Measurements from ENCODE around the gene DAPK1.

DNA sequence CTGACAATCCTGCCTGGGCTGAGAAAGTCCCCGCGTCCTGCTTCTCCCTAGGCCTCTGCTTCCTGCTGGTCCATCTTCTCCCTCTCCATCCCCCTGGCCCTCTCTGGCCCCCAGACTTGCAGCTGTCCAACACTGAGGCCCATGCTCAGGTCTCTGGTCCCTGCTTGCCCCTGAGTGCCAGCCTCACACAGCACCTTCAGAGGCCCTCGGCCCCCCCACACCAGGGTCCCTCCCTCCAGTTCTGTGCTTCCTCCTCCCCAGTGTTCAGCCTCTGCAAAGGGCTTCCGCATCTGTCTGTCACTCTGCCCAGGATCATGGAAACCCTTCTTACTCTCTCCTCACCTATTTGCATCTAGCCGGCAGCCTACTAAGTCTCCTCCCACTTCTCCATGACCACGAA is 165.9 kb downstream of the DAPK1 start:
- TF ChIP-seq, protein P1, sequence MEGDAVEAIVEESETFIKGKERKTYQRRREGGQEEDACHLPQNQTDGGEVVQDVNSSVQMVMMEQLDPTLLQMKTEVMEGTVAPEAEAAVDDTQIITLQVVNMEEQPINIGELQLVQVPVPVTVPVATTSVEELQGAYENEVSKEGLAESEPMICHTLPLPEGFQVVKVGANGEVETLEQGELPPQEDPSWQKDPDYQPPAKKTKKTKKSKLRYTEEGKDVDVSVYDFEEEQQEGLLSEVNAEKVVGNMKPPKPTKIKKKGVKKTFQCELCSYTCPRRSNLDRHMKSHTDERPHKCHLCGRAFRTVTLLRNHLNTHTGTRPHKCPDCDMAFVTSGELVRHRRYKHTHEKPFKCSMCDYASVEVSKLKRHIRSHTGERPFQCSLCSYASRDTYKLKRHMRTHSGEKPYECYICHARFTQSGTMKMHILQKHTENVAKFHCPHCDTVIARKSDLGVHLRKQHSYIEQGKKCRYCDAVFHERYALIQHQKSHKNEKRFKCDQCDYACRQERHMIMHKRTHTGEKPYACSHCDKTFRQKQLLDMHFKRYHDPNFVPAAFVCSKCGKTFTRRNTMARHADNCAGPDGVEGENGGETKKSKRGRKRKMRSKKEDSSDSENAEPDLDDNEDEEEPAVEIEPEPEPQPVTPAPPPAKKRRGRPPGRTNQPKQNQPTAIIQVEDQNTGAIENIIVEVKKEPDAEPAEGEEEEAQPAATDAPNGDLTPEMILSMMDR (IDR thresholded peaks at IDR 0.05; ENCODE audit: low read length), result no peak
- TF ChIP-seq EZH2 (optimal IDR thresholded peaks at IDR 0.05; ENCODE audit: low read depth, low read length), result no peak
